ENCODE data around the gene PPP1R15B.

PPP1R15B gene

DNA sequence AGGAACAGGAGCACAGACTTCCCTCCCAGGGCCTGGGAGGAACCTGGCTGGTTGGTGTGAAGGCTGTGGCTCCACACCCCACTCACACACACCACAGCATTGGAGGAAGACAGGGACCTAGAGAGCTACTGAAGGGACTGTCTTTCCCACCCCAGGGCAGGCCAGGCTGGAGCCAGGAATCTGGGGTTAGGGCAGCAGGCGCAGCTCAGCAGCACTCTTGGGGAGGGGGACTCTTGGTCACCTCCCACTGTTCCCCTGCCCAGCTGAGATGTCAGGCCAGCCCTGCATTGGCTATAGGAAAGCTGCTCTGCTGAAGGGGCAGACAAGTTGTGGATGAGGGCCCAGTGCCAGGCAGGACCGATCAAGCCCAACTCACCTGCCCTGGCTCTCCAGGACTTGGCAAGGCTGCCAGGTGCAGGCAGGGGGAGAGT lies 50.3 kb downstream of the PPP1R15B start:
- H3K27ac ChIP-seq (replicated peaks) = no peak overlapping the region
- no peak overlapping the region for H3K4me3 ChIP-seq (replicated peaks; ENCODE audit: insufficient read depth, low read length)
- peaks cover 2% of the 10 kb centered on the region for H3K27me3 ChIP-seq (ENCODE audit: insufficient read depth, poor library complexity, severe bottlenecking)
- TF ChIP-seq, protein P1, sequence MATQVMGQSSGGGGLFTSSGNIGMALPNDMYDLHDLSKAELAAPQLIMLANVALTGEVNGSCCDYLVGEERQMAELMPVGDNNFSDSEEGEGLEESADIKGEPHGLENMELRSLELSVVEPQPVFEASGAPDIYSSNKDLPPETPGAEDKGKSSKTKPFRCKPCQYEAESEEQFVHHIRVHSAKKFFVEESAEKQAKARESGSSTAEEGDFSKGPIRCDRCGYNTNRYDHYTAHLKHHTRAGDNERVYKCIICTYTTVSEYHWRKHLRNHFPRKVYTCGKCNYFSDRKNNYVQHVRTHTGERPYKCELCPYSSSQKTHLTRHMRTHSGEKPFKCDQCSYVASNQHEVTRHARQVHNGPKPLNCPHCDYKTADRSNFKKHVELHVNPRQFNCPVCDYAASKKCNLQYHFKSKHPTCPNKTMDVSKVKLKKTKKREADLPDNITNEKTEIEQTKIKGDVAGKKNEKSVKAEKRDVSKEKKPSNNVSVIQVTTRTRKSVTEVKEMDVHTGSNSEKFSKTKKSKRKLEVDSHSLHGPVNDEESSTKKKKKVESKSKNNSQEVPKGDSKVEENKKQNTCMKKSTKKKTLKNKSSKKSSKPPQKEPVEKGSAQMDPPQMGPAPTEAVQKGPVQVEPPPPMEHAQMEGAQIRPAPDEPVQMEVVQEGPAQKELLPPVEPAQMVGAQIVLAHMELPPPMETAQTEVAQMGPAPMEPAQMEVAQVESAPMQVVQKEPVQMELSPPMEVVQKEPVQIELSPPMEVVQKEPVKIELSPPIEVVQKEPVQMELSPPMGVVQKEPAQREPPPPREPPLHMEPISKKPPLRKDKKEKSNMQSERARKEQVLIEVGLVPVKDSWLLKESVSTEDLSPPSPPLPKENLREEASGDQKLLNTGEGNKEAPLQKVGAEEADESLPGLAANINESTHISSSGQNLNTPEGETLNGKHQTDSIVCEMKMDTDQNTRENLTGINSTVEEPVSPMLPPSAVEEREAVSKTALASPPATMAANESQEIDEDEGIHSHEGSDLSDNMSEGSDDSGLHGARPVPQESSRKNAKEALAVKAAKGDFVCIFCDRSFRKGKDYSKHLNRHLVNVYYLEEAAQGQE (IDR thresholded peaks at IDR 0.05; ENCODE audit: insufficient replicate concordance, low read depth) = no peak
- TF ChIP-seq GABPA (IDR thresholded peaks at IDR 0.05; ENCODE audit: low read depth) (no peak), SPI1 (IDR thresholded peaks at IDR 0.05; ENCODE audit: borderline replicate concordance, low read depth) (no peak), POLR2AphosphoS5 (IDR thresholded peaks at IDR 0.05; ENCODE audit: low read depth) (no peak)
- TF ChIP-seq, protein P2, sequence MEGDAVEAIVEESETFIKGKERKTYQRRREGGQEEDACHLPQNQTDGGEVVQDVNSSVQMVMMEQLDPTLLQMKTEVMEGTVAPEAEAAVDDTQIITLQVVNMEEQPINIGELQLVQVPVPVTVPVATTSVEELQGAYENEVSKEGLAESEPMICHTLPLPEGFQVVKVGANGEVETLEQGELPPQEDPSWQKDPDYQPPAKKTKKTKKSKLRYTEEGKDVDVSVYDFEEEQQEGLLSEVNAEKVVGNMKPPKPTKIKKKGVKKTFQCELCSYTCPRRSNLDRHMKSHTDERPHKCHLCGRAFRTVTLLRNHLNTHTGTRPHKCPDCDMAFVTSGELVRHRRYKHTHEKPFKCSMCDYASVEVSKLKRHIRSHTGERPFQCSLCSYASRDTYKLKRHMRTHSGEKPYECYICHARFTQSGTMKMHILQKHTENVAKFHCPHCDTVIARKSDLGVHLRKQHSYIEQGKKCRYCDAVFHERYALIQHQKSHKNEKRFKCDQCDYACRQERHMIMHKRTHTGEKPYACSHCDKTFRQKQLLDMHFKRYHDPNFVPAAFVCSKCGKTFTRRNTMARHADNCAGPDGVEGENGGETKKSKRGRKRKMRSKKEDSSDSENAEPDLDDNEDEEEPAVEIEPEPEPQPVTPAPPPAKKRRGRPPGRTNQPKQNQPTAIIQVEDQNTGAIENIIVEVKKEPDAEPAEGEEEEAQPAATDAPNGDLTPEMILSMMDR (IDR thresholded peaks at IDR 0.05; ENCODE audit: insufficient read depth, low read length) = no peak
- no peak for DNase-seq (ENCODE audit: low read depth in 1 of 2, low spot score in 1 of 2)

DNA sequence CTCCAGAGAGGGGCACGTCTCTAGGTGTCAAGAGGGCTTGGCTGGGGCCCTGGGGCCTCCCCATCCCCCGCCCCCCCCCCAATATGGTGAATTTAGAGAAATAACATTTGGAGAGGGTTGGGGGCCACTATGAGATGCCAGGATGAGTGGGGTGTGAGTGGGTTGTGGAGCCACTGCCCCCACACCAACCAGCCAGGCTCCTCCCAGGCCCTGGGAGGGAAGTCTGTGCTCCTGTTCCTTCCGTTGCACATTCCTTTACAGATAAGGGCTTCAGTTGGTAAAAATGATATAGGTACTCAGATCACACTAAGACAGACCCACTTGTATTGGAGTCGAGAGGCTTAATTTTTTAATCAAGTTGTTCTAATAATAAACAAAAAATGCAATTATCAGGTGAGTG lies 51.3 kb downstream of the PPP1R15B start:
- H3K27ac ChIP-seq (replicated peaks) = no peak overlapping the region
- no peak overlapping the region for H3K4me3 ChIP-seq (replicated peaks; ENCODE audit: insufficient read depth, low read length)
- TF ChIP-seq GABPA (IDR thresholded peaks at IDR 0.05; ENCODE audit: low read depth) (no peak), SPI1 (IDR thresholded peaks at IDR 0.05; ENCODE audit: borderline replicate concordance, low read depth) (no peak), POLR2AphosphoS5 (IDR thresholded peaks at IDR 0.05; ENCODE audit: low read depth) (no peak)
- TF ChIP-seq, protein P1 (IDR thresholded peaks at IDR 0.05; ENCODE audit: insufficient replicate concordance, low read depth) = no peak
- TF ChIP-seq, protein P2 (IDR thresholded peaks at IDR 0.05; ENCODE audit: insufficient read depth, low read length) = no peak
- no peaks in the 10 kb centered on the region for H3K27me3 ChIP-seq (ENCODE audit: insufficient read depth, poor library complexity, severe bottlenecking)
- no peak for DNase-seq (ENCODE audit: low read depth in 1 of 2, low spot score in 1 of 2)

DNA sequence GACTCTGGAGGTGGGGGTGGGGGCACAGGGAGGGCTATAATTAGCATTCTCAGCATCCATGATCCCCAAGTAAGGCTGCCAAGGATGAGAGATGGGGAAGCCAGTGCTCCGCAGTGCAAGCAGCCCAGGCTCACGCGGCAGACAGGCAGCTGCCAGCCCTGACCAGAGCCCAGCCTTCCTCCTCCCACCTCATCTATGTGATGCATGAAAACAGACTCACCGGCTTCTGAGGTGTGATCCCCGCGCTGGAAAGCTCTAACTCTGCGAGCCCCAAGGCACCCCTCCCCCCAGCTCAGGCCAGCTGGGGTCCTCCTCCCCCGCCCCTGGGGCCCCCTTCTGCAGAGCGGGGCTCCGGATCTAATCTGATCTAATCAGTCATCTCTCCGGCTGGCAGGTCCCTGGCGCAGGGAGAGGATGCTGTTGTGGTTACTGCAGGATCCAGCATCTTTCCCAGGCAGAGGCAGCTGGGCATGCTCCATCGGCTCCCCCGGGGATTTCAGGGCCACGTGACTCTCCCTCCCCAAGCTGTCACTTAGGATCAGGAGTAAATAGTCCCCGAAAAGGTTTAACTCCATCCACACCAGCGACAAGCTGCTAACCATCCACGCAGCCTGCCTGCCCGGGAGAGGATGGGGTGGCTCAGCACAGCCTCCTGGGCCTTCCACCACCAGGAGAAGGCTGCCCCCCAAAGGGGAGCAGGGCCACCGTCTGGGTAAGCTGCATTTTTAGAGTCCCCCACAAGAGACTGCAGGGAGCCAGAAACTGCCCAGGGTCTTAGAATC lies 52.0 kb downstream of the PPP1R15B start, which contains the start of gene PLEKHA6:
TSS of gene PLEKHA6 (minus strand) at position 456 of the 782 bp plus-strand sequence. CDS start 86,202 bp downstream, outside the sequence.
- H3K27ac ChIP-seq (replicated peaks) = no peak within 1 kb of the TSS
- H3K27me3 ChIP-seq (ENCODE audit: insufficient read depth, poor library complexity, severe bottlenecking) = no peaks in the 10 kb centered on the region
- no peak for DNase-seq (ENCODE audit: low read depth in 1 of 2, low spot score in 1 of 2)
- H3K4me3 ChIP-seq (replicated peaks; ENCODE audit: insufficient read depth, low read length) = no peak within 1 kb of the TSS
- TF ChIP-seq SPI1 (IDR thresholded peaks at IDR 0.05; ENCODE audit: borderline replicate concordance, low read depth) = no peak
- TF ChIP-seq GABPA (IDR thresholded peaks at IDR 0.05; ENCODE audit: low read depth) = no peak
- TF ChIP-seq, protein P1 (IDR thresholded peaks at IDR 0.05; ENCODE audit: insufficient replicate concordance, low read depth) = no peak
- TF ChIP-seq POLR2AphosphoS5 (IDR thresholded peaks at IDR 0.05; ENCODE audit: low read depth) = no peak
- TF ChIP-seq, protein P2 (IDR thresholded peaks at IDR 0.05; ENCODE audit: insufficient read depth, low read length) = no peak
